ENCODE data around the gene LCOR.
"Not testable (repeated sequence)": the region's sequence is repeated elsewhere in the genome, so short reads cannot be mapped to it uniquely, and the experiment has no call there.

The LCOR gene

GRCh38 chr10:96943161-96943560 is 111.1 kb downstream of the LCOR start:
- DNase-seq = not testable (repeated sequence)

- DNase-seq = no peak
These were observed 114.9 kb downstream of the LCOR start for GRCh38 chr10:96947036-96947435.

GRCh38 chr10:96949039-96949683 is 117.1 kb downstream of the LCOR start:
- DNase-seq = no peak

- no peak for DNase-seq
These were observed 119.9 kb downstream of the LCOR start for GRCh38 chr10:96951954-96952353.

GRCh38 chr10:96955794-96956193 is 123.7 kb downstream of the LCOR start:
- DNase-seq = no peak

GRCh38 chr10:96958071-96958470 is 126.0 kb downstream of the LCOR start:
- no peak for DNase-seq

- DNase-seq = no peak
These were observed 127.6 kb downstream of the LCOR start for GRCh38 chr10:96959733-96960132.

GRCh38 chr10:96960872-96961271 is 128.8 kb downstream of the LCOR start:
- no peak for DNase-seq

GRCh38 chr10:96964131-96964530 is 132.0 kb downstream of the LCOR start:
- DNase-seq = no peak

- no peak for DNase-seq
These were observed 135.7 kb downstream of the LCOR start for GRCh38 chr10:96967847-96968246.

GRCh38 chr10:96968682-96969423 is 136.8 kb downstream of the LCOR start:
- no peak for DNase-seq

- DNase-seq = no peak
These were observed 139.2 kb downstream of the LCOR start for GRCh38 chr10:96971324-96971723.

GRCh38 chr10:96972264-96972663 is 140.2 kb downstream of the LCOR start:
- no peak for DNase-seq

GRCh38 chr10:96973809-96974747 is 142.0 kb downstream of the LCOR start:
- DNase-seq = no peak

GRCh38 chr10:96975136-96975535 is 143.0 kb downstream of the LCOR start:
- no peak for DNase-seq

- no peak for DNase-seq
These were observed 146.6 kb downstream of the LCOR start for GRCh38 chr10:96978621-96979154.

- DNase-seq = no peak
These were observed 150.2 kb downstream of the LCOR start for GRCh38 chr10:96982149-96982930.

- no peak for DNase-seq
These were observed 152.5 kb downstream of the LCOR start for GRCh38 chr10:96984541-96985131.

GRCh38 chr10:96986200-96986856 is 154.2 kb downstream of the LCOR start:
- no peak for DNase-seq

GRCh38 chr10:96987141-96987841 is 155.2 kb downstream of the LCOR start:
- no peak for DNase-seq

- no peak for DNase-seq
These were observed 155.7 kb downstream of the LCOR start for GRCh38 chr10:96987842-96988175.
